ENCODE measurements around the gene TRIM33. TPM values are rescaled to one million over a fixed set of nuclear protein-coding genes. Genes with fewer than 3 reads are reported as not detected.
A peak's percentile ranks its signal among the peaks of the same experiment; 100 is the strongest.

TRIM33 gene
- total and polyA plus RNA-seq, 12 donors, result 13.8 to 49.0 (median 27.0) TPM

- WGBS, 4 donors, result 59 to 74% (median 67%) methylated on average over 6 of the region's 6 CpGs
Measured at GRCh38 chr1:114468710-114469468, 42.1 kb downstream of the TRIM33 start.

GRCh38 chr1:114468047-114468446 lies 43.0 kb downstream of the TRIM33 start:
- Histone ChIP-seq H3K27me3 (no peaks in the 10 kb centered on the region), H3K27ac (no peak overlapping the region), H3K36me3 (replicated peaks in 1 of 2) (no peaks in the 10 kb centered on the region), H3K9me3 (replicated peaks in 1 of 3) (no peaks in the 10 kb centered on the region), H3K4me3 (no peak overlapping the region), H3K4me1 (replicated peaks in 1 of 2) (peaks cover 3 to 27% of the 10 kb centered on the region in 2 donors)
- 62 to 86% (median 71%) methylated on average over 3 of the region's 3 CpGs for WGBS, 4 donors
- DNase-seq, result no peak
- intact Hi-C loops (cut with DNase I), result no loop called here
- TF ChIP-seq POLR2A (IDR thresholded peaks at IDR 0.05) (no peak), CTCF (IDR thresholded peaks at IDR 0.05) (no peak)

More at GRCh38 chr1:114468710-114469468, 42.1 kb downstream of the TRIM33 start:
- TF ChIP-seq POLR2A (IDR thresholded peaks at IDR 0.05) (no peak), CTCF (IDR thresholded peaks at IDR 0.05) (no peak)
- Histone ChIP-seq H3K36me3 (replicated peaks in 1 of 2) (no peaks in the 10 kb centered on the region), H3K9me3 (replicated peaks in 1 of 3) (no peaks in the 10 kb centered on the region), H3K4me3 (no peak overlapping the region), H3K4me1 (replicated peaks in 1 of 2) (peaks cover 3 to 27% of the 10 kb centered on the region in 2 donors), H3K27ac (no peak overlapping the region), H3K27me3 (no peaks in the 10 kb centered on the region)
- DNase-seq, result peak in 1 of 7 donors; percentile 29
- intact Hi-C loops (cut with DNase I), result no loop called here

GRCh38 chr1:114467491-114467890 lies 43.5 kb downstream of the TRIM33 start:
- 92 to 100% (median 98%) methylated on average over 1 of the region's 1 CpG for WGBS, 4 donors

More at GRCh38 chr1:114467491-114467890, 43.5 kb downstream of the TRIM33 start:
- no peak overlapping the region for H3K4me3 ChIP-seq
- TF ChIP-seq POLR2A (IDR thresholded peaks at IDR 0.05), result no peak
- TF ChIP-seq CTCF (IDR thresholded peaks at IDR 0.05), result no peak
- H3K27ac ChIP-seq, result no peak overlapping the region
- no peak for DNase-seq
- intact Hi-C loops (cut with DNase I), result no loop called here
- H3K27me3 ChIP-seq, result no peaks in the 10 kb centered on the region
- H3K36me3 ChIP-seq (replicated peaks in 1 of 2), result no peaks in the 10 kb centered on the region
- H3K9me3 ChIP-seq (replicated peaks in 1 of 3), result no peaks in the 10 kb centered on the region
- peaks cover 3 to 27% of the 10 kb centered on the region in 2 donors for H3K4me1 ChIP-seq (replicated peaks in 1 of 2)

All from adrenal gland (tissue), 12 donors.